GM12872 (cell line): Measurements from ENCODE around the gene ALG11.

ENCODE experiments used
- TF ChIP-seq, protein P1 (sequence below): IDR thresholded peaks from 3 replicates; pipeline ENCODE4 v1.5.1; 2011; ENCODE audit warnings: low read depth, mild to moderate bottlenecking, low read length, moderate library complexity; ENCODE audit not compliant: insufficient read depth

ALG11 gene

DNA sequence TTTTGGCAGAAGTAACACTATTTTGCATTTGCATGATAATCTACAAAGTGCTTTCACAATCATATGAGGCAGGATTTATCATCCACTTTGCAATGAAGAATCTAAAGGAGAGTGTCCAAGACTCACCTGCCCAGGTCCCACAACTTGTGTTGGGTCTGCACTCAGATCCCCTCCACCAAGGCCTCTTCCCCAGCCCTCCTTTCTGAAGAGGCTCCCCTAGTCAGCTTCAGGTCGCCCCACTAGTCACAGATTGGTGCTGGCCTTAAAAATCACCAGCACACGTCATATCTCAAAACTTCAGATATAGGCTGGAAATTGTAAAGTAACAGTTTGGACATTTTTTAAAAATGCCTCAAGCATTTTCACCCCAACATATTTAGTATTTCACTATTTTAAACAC lies 18.5 kb upstream of the ALG11 start:
- TF ChIP-seq, protein P1, sequence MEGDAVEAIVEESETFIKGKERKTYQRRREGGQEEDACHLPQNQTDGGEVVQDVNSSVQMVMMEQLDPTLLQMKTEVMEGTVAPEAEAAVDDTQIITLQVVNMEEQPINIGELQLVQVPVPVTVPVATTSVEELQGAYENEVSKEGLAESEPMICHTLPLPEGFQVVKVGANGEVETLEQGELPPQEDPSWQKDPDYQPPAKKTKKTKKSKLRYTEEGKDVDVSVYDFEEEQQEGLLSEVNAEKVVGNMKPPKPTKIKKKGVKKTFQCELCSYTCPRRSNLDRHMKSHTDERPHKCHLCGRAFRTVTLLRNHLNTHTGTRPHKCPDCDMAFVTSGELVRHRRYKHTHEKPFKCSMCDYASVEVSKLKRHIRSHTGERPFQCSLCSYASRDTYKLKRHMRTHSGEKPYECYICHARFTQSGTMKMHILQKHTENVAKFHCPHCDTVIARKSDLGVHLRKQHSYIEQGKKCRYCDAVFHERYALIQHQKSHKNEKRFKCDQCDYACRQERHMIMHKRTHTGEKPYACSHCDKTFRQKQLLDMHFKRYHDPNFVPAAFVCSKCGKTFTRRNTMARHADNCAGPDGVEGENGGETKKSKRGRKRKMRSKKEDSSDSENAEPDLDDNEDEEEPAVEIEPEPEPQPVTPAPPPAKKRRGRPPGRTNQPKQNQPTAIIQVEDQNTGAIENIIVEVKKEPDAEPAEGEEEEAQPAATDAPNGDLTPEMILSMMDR: no peak

DNA sequence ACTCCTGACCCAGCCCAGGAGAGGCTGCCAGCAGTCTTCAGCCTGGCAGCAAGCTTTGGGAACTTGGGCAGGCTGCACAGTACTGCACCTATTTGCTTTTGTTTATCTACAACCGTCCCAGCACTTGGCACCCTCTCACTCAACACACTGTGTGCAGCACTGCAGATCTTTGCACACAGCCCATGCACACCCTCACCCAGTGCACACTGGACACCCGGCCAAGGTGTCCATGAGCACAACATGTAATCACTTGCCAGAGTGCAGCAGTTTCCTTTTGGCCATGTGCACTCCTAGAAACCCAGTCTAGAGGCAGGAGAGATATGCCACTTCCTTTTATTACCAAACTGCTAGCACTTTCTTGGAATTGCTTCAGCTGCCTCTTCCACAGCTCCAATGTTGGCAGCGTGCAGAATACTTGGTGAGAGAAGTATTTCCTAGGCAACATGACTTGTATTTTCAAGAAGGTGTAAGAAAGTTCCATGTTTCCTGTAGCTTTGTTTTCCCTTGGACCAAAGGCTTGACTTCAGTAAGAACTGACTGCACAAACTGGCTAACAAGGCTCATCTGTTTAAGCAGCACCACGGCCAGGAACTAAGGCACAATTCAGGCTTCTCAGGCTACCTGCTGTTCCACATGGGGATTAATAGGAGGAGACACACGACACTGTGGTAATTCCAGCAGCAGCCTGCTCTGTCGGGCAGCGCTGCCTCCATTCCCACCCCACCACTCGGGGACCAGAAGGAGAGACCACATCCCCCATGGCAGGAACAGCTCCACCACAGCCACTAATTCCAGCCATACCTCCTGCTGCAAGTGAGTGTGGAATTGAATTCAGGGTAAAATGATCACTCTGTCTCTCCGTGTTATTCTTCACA lies 16.3 kb upstream of the ALG11 start:
- TF ChIP-seq, protein P1: no peak

DNA sequence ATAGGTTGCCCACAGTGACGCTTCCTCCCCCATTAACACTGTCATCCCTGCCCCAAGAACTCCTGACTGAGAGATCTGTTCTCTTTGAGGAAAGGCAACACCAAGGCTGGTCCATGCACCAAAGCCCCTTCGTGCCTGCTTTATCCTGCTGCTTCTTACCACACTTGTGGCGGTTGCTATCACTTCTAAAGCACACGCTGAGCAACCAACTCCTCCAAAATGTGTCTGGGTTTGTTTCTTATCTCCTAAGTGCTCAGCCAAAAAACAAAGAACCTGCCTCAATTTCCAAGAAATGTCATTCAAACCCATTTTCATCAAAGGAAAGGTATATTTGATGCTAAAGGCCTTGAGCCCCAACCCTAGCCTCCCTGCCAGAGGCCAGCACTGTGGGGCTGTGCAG lies 15.6 kb upstream of the ALG11 start:
- TF ChIP-seq, protein P1: no peak

DNA sequence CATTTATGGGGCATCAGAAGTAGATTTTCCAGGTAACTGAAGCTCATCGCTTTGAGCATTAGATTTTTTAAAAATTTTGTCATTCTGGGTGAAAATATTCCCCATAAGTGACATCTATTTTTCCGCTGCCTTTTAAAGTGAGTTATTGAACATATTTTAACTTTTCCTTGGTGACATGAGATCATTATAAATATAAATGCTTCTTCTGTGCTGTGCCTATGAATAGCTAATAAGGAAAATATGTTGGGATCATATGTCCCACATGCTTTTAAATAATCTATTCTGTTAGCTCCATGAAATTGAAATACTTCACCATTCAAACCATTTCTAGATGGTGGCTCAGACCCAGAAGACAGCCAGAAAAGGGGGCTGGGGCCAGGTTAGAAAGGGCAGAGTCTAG lies 15.0 kb upstream of the ALG11 start:
- TF ChIP-seq, protein P1: no peak

DNA sequence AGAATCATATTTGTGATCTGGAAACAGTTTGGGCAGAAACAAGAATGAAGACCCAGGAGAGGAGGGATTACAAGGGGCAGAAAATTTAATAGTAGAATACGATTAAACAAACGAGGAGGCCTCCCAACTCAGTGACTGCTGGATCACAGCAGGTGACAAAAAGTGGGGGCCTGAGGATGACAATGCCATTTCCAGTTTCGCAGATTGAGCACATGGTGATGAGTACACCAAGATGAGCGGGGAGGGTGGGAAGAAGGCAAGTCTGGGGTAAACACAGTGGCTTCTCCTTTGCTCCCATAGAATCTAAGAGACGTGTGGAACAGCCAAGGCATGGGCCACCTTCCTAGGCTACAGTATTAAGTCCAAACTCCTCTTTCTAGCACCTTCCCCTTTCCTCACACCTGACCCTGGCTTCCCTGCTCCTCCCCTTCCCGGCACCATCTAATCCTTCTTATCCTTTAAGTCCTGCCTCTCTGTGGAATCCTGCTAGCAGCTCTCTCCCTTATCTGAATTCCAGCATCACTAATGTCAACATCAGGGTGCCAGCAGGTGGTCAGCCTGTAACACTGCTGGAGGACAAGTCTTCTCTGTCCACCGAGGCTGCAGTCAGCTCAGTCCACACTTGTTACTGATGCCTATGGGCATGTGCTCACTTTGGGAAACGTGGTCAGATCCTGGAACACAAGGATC lies 14.4 kb upstream of the ALG11 start:
- TF ChIP-seq, protein P1: no peak

DNA sequence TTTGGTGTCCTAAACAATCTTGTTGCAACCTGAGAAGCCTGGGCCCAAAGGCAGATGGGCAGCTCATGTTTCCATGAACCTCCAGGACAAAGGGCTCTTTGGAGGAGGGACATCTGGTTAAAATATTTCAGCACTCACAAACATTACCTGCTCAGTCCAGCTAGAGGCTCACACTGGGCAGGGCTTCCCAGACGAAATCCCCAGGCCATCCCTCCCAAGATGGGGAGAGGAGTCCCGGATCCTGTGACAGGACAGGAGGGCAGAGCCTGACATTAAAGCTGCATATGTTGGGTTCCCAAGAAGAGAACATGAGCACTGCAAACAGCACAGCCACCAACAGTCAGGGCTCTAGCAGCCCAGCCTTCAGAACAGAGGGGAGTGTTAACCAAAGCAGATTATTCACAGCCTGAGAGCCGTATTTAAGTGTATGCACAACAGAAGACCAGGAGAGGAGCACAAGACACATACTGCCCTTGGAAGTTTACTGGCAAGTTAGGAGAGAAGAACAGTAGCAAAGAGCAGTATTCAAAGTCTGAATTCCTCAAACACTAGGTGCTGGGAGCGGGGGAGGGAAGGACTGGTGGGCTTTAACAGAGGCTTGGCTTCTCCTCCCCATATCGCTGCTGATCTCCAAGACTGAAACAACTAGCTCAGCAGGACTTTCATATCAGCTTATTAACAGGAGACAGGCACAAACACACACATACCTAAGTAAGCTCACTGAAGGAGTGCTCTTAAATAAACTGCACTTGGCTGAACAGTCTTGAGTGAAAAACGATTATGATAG lies 13.3 kb upstream of the ALG11 start:
- TF ChIP-seq, protein P1: no peak

DNA sequence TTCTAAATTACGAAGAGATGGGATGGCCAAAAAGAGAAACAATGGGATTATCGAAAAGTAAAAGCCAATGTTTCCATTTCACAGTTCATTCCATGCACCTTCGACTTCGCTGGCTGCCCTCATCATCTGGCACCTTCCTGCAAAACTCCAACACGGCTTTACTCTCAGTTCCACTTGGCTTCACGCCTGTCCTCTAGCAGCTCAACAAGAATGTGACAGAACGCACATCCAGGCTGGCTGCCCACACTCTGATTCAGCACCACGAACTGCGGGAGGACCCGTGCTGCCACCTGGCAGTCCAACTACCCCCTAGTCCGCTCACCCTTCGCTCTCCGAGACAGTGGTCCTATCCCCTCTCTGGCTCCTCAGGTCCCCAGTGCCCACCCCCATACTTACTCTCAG lies 12.7 kb upstream of the ALG11 start:
- TF ChIP-seq, protein P1: no peak
